DOHH2 (cell line): ENCODE measurements around the gene HOXC5.

Source experiments
- H3F3A ChIP-seq: fragments of 200-600 bp; sonication (generic), shearing (Covaris generic); 2 replicates; pipeline ENCODE4 v1.6.0; 2016; ENCODE audit warnings: antibody characterized with exemption, mild to moderate bottlenecking; ENCODE audit not compliant: control insufficient read depth, insufficient read depth
- H3K27ac ChIP-seq: fragments of 200-600 bp; sonication (generic); 2 replicates; pipeline ENCODE4 v1.5.1; 2014; ENCODE audit warnings: low read depth, mild to moderate bottlenecking, low read length, moderate library complexity
- H3K27me3 ChIP-seq: fragments of 200-600 bp; sonication (generic); 2 replicates; pipeline ENCODE4 v1.6.1; 2014; ENCODE audit warnings: mild to moderate bottlenecking, low read length, mixed read lengths; ENCODE audit not compliant: control insufficient read depth
- H3K36me3 ChIP-seq: fragments of 200-600 bp; sonication (generic); 2 replicates; pipeline ENCODE4 v1.6.1; 2014; ENCODE audit warnings: mild to moderate bottlenecking, low read length, moderate library complexity, mixed read lengths; ENCODE audit not compliant: control insufficient read depth
- H3K4me1 ChIP-seq: fragments of 200-600 bp; sonication (generic); 2 replicates; pipeline ENCODE4 v1.6.1; 2014; ENCODE audit warnings: mild to moderate bottlenecking, low read length, mixed read lengths; ENCODE audit not compliant: control insufficient read depth
- H3K4me2 ChIP-seq: fragments of 200-600 bp; sonication (generic); 2 replicates; pipeline ENCODE4 v1.6.0; 2014; ENCODE audit warnings: mild to moderate bottlenecking, low read length, moderate library complexity
- H3K4me3 ChIP-seq: fragments of 200-600 bp; sonication (generic); 2 replicates; pipeline ENCODE4 v1.5.1; 2014; ENCODE audit warnings: mild to moderate bottlenecking, low read length, mixed read lengths
- H3K79me2 ChIP-seq: fragments of 200-600 bp; sonication (generic); 2 replicates; pipeline ENCODE4 v1.6.1; 2014; ENCODE audit warnings: mild to moderate bottlenecking, low read length, mixed read lengths; ENCODE audit not compliant: control insufficient read depth
- H3K9me2 ChIP-seq: fragments of 200-600 bp; sonication (generic); replicated peaks from 2 replicates; pipeline ENCODE4 v1.6.1; 2014; ENCODE audit warnings: mild to moderate bottlenecking, low read length, mixed read lengths; ENCODE audit not compliant: control insufficient read depth
- H3K9me3 ChIP-seq: fragments of 200-600 bp; sonication (generic); 2 replicates; pipeline ENCODE4 v1.6.1; 2014; ENCODE audit warnings: antibody characterized with exemption, low read length, mixed read lengths; ENCODE audit not compliant: control insufficient read depth, insufficient read depth
- H4K20me1 ChIP-seq: fragments of 200-600 bp; sonication (generic); 2 replicates; pipeline ENCODE4 v1.6.0; 2014; ENCODE audit warnings: low read depth, mild to moderate bottlenecking, antibody characterized with exemption, low read length, moderate library complexity; ENCODE audit not compliant: control insufficient read depth, insufficient read depth
- CTCF ChIP-seq: fragments of 200-600 bp; sonication (generic); IDR thresholded peaks from one replicate; pipeline ENCODE4 v1.5.1; 2014; ENCODE audit warnings: antibody characterized with exemption, mild to moderate bottlenecking, low read depth, low read length; ENCODE audit not compliant: poor library complexity, severe bottlenecking
- EZH2phosphoT487 ChIP-seq: fragments of 200-600 bp; sonication (generic); IDR thresholded peaks from 2 replicates; pipeline ENCODE4 v1.6.1; 2017; ENCODE audit warnings: borderline replicate concordance, mild to moderate bottlenecking, antibody characterized with exemption, low read length, moderate library complexity, mixed read lengths

The HOXC5 gene

GRCh38 chr12:54052438-54053002 lies 19.7 kb downstream of the HOXC5 start:
- Histone ChIP-seq H3K36me3 (peaks cover 18% of the 10 kb centered on the region), H3K27ac (peak overlapping the region; percentile 86), H3K79me2 (peaks cover 31% of the 10 kb centered on the region), H3K9me3 (no peaks in the 10 kb centered on the region), H3K4me1 (peaks cover 41% of the 10 kb centered on the region), H3F3A (peaks cover 11% of the 10 kb centered on the region), H3K9me2 (no peaks in the 10 kb centered on the region), H3K27me3 (peaks cover 22% of the 10 kb centered on the region), H3K4me3 (peak overlapping the region; percentile 79), H4K20me1 (no peaks in the 10 kb centered on the region), H3K4me2 (peak overlapping the region; percentile 87)
- no peak for TF ChIP-seq EZH2phosphoT487
- TF ChIP-seq CTCF: no peak

GRCh38 chr12:54053003-54053750 lies 20.3 kb downstream of the HOXC5 start:
- Histone ChIP-seq H4K20me1 (no peaks in the 10 kb centered on the region), H3K27ac (peak overlapping the region; percentile 86), H3F3A (peaks cover 11% of the 10 kb centered on the region)

GRCh38 chr12:54053751-54054741 lies 21.2 kb downstream of the HOXC5 start, which contains the start of gene HOXC4:
Gene HOXC4 (plus strand): TSS chr12:54053835. CDS start chr12:54053923, 88 bp downstream.
- Histone ChIP-seq H3K27me3 (peaks cover 9% of the 10 kb centered on the region), H4K20me1 (no peaks in the 10 kb centered on the region), H3K9me3 (no peaks in the 10 kb centered on the region), H3K36me3 (peaks cover 22% of the 10 kb centered on the region), H3K27ac (peak within 1 kb of the TSS; percentile 86), H3K4me3 (peak within 1 kb of the TSS; percentile 79), H3K79me2 (peaks cover 31% of the 10 kb centered on the region), H3K4me1 (peaks cover 41% of the 10 kb centered on the region), H3K4me2 (peak within 1 kb of the TSS; percentile 87), H3K9me2 (no peaks in the 10 kb centered on the region), H3F3A (peaks cover 11% of the 10 kb centered on the region)
- TF ChIP-seq EZH2phosphoT487: no peak
- TF ChIP-seq CTCF: no peak

More at GRCh38 chr12:54053003-54053750, 20.3 kb downstream of the HOXC5 start:
- Histone ChIP-seq H3K27me3 (peaks cover 17% of the 10 kb centered on the region), H3K4me2 (peak overlapping the region; percentile 87), H3K9me3 (no peaks in the 10 kb centered on the region), H3K9me2 (no peaks in the 10 kb centered on the region), H3K4me3 (peak overlapping the region; percentile 79), H3K36me3 (peaks cover 22% of the 10 kb centered on the region), H3K79me2 (peaks cover 31% of the 10 kb centered on the region), H3K4me1 (peaks cover 41% of the 10 kb centered on the region)
- TF ChIP-seq CTCF (no peak), EZH2phosphoT487 (no peak)
